Skin of body (tissue), 2 donors: ENCODE measurements around the gene HMGXB3. TPM values are rescaled to one million over a fixed set of nuclear protein-coding genes. Genes with fewer than 3 reads are reported as not detected.
A peak's percentile ranks its signal among the peaks of the same experiment; 100 is the strongest.

ENCODE experiments used
- DNase-seq: peaks from one replicate; lab custom pipeline; 2025; lab: John Stamatoyannopoulos, UW
- total RNA-seq: library from RNA; depleted of rRNA; stranded (reverse); fragments of >200 nt; gene quantifications from one replicate; pipeline ENCODE4 v1.2.3, GENCODE V29; 2014

The HMGXB3 gene, protein sequence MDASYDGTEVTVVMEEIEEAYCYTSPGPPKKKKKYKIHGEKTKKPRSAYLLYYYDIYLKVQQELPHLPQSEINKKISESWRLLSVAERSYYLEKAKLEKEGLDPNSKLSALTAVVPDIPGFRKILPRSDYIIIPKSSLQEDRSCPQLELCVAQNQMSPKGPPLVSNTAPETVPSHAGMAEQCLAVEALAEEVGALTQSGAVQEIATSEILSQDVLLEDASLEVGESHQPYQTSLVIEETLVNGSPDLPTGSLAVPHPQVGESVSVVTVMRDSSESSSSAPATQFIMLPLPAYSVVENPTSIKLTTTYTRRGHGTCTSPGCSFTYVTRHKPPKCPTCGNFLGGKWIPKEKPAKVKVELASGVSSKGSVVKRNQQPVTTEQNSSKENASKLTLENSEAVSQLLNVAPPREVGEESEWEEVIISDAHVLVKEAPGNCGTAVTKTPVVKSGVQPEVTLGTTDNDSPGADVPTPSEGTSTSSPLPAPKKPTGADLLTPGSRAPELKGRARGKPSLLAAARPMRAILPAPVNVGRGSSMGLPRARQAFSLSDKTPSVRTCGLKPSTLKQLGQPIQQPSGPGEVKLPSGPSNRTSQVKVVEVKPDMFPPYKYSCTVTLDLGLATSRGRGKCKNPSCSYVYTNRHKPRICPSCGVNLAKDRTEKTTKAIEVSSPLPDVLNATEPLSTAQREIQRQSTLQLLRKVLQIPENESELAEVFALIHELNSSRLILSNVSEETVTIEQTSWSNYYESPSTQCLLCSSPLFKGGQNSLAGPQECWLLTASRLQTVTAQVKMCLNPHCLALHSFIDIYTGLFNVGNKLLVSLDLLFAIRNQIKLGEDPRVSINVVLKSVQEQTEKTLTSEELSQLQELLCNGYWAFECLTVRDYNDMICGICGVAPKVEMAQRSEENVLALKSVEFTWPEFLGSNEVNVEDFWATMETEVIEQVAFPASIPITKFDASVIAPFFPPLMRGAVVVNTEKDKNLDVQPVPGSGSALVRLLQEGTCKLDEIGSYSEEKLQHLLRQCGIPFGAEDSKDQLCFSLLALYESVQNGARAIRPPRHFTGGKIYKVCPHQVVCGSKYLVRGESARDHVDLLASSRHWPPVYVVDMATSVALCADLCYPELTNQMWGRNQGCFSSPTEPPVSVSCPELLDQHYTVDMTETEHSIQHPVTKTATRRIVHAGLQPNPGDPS (N-terminal part only)
- 26.9 TPM for total RNA-seq

GRCh38 chr5:150000256-150000989, at the start of gene HMGXB3, which contains the start of gene TIGD6:
Gene HMGXB3 (plus strand): TSS chr5:150000739. CDS start chr5:150004853, 4,114 bp downstream.
Gene TIGD6 (minus strand): TSS chr5:150000654. CDS start chr5:149996348, 4,306 bp downstream.
- DNase-seq = peak; percentile 94

- no peak for DNase-seq
These were observed 49.3 kb upstream of the HMGXB3 start for GRCh38 chr5:149951138-149951749.

DNA sequence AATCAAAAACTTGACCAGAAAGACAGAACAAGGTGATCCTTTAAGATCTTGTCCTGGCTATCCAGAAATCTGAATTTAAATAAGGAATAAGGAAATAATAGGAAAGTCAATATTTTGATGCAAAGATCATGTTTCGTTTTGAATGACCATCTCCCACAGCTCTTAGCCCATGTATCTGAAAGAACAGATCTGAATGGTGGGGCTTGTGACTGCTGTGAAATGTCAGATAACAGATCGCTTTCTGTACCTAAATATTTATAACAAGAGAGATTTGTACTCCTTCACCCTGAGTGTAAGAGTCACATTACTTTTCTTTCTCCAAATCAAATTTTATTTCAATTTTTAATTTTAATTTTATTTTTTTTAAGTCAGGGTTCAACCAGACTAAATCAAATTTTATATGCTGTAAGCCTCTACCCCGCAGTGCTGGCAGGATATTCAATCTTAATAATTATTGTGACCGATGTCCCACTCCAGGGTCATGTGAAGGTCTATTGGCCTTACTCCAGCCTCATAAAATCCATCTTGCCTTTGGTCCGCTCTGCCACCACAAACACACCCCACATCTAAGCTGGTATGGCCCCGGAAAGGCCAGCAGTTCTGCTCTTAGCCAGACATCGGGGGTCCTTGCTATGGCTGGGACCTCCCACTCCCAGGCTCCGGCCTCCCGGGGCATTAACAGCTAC, 47.0 kb upstream of the HMGXB3 start:
- no peak for DNase-seq

DNA sequence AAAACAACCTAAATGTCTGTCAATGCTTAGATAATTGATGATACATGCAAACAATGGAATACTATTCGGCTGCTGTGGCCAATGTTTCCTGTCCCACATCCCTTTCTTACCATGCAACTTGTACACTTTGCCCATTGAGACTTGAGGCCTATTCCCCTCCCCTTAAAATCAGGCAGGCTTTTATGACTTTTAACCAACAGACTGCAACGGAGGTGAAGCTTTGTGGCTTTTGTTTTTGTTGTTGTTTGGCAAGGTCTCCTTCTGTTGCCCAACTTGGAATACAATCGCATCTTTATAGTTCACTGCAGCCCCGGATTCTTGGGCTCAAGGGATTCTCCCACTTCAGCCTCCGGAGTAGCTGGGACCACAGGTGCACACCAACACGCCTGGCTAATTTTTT, 45.7 kb upstream of the HMGXB3 start:
- no peak for DNase-seq

GRCh38 chr5:149956685-149957084, 43.9 kb upstream of the HMGXB3 start:
- DNase-seq = no peak

DNA sequence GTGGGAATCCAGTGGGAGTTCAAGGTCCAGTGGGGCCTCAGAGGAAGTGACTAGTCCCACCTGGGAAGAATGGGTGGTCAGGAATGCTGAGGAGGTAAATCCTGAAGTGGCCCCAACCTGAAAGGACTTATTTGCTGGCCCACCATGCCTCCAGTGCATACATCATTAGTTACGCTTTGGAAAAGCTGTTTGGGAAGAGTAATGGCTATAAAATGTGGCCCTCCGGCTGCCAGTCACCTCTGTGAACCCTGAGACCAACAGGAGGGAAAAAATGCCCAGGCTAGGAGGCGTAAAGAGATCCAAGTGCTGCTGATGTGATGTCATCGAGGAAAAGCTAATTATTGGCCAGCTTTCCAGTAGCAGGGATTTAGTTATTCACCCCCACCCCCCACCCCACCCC, 42.7 kb upstream of the HMGXB3 start:
- DNase-seq = no peak

DNA sequence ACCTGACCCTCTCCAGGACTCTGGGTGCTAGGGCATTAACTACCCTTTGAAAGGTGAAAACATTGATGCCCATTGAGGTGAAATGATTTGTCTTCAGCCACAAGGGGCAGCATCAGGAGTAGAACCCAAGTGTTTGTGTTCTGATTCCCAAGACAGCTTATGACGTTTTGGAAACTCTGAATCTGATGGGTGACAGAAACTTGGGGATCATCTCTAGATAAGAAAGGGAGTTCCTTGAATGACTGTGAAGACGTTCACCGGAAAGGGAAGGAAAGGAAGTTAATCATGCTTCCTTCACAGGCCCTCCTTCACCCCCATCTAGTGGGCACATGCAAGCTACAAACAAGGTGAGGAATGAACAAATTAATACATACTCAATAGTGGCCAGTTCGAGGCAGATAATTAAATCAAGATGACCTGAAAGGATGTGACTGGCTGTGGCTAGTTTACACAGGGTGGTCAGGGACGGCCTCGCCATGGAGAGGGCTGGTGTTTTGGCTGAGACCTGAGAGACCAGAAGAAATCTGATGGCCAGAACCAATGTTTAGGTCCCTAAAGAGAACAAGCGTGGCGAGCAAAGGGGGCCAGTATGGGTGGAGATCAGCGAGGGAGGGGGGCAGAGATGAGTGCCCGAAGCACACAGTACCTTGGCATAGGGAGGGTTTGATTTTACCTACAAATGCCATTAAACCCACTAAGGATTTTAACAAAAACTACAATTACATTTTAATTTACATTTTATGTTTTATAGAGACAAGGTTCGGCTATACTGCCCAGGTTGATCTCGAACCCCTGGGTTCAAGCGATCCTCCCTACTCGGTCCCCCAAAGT, 40.9 kb upstream of the HMGXB3 start:
- peak; percentile 14 for DNase-seq

DNA sequence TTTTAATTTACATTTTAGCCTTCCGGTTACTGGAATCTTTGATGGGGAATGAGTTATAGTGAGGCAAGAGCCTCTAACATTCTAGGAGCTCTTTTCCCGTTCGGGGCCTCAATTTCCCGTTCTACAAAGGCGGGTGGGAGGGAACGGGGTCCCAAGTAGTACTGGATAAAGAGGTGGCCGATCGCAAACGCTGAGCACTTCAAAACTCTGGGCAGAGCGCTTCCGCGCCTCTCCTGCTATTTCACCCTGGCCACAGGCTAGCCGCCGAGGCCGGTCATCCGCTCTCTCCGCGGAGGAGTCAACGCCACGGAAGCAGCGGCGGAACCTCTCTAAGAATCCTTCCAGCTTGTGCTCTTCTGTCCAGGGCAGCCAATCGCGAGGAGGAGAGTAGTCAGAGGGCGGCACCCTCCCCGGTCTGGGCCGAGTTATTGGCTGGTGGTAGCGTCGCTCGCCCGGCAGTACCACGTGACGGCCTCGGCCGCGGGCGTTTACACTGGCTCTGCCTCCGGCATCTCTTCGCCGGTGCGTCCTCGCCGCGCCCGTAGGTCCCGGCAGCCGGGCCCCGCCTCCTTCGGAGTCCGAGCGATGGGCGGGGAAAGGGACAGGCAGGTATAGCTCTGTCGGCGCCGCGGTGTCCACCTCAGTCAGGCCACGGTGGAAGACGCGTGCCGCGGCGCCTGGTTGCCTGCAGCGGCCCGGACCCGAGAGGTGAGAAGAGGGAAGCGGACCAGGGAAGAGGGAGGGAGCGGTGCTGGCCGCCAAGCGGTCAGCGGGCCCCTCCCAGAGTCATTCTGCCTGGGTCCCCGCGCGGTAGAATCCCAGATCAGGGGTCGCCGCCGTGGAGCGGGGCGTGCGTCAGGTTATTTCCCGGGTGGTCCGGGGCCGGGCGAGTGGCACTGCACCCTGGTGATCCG, 40.0 kb upstream of the HMGXB3 start, which contains the start of gene SLC26A2:
TSS of gene SLC26A2 (plus strand) at position 487 of the 914 bp plus-strand sequence. CDS start 16,895 bp downstream, outside the sequence.
- peak; percentile 96 for DNase-seq

- DNase-seq = no peak
These were observed 39.3 kb upstream of the HMGXB3 start for GRCh38 chr5:149961186-149961685.

DNA sequence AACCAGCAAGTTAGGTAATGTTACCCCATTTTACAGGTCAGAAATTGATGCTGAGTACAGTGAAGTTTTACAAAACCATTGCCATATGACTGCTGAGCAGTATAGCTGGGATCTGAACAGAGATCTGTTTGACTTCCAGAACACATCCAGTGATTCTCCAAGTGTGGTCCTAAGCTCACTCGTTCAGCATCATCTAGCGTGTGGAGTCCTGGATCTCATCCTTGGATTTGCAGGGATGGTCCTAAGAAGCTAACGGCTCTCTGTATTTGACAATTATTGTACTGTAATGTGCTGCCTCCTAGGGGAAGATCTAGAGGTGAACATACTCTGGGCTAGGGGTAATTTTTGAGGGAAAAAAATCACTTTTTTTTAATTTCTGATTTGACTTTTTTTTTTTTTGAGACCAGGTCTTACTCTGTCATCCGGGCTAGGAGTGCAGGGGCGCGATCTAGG, 38.6 kb upstream of the HMGXB3 start:
- no peak for DNase-seq

DNA sequence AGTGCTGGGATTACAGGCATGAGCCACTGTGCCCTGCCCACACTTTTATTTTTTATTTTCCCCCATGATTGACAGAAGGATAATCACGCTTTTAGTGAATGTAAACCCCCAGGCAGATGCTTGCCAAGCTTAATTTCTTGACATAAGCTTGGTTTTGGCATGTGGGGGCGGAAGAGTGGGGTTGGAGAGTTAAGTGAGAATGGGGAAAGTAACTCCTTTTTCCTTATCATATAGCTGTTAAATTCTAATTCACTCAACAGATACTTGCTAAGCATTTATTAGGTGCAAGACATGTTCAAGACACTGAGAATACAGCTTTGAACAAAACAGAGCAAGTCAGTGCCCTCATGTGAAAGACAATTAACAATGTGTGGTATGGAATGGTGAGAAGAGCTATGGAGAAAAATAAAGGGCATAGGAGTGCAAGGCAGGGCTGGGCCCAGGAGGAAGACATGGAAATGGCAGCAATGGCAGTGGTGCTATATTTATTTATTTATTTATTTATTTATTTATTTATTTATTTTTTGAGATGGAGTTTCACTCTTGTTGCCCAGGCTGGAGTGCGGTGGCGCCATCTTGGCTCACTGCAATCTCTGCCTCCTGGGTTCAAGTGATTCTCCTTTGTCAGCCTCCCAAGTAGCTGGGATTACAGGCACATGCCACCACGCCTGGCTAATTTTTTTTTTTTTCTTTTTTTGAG, 37.8 kb upstream of the HMGXB3 start:
- DNase-seq = no peak

GRCh38 chr5:149963729-149964128, 36.8 kb upstream of the HMGXB3 start:
- no peak for DNase-seq

DNA sequence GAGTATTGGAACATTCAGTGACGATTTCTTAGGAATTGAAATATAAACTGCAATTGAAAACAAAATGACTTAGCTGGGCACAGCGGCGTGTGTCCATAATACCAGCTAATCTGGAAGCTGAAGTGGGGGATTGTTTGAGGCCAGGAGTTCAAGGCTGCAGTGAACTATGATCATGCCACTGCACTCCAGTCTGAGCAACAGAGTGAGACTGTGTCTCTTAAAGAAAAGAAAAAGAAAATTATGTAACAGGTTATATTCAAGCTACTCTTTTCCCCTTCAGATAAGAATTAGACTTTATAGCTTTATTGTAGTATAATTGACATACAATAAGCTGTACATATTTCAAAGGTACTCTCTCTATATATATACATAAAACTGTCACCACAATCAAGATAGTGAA, 33.6 kb upstream of the HMGXB3 start:
- no peak for DNase-seq

DNA sequence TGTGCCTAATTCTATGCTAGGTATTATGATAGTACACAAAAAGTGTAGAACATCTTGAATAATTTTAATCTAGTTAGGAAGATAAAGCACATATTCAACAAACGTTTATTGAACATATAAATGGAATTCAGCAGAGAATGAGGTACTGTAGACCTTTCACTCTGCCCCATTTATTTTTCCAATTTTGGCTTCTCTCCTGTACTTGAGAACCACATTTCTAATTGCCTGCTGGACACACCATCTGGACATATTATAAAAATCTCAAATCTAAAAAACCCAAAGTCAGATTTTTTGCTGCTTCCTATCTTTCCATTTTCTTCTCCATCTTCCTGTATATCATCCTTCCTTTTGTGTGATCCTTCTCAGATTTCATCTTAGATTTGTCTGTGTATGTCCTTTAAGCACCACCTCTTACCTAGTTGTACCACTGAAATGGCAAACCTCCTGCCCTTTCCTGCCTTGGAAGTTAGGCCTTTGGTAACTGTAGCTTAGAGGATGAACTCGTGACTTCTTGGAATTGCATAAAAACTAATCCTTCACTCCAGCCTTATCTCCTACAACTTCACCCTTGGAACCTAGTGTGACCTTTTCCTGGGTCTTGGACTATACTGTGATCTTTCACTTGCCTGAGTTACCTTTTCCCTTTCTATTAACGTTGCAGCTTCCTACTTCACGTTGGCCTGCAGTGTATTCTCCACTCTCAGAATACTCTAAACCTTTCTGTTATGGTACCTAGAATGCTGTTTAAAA, 31.2 kb upstream of the HMGXB3 start:
- DNase-seq = no peak

- DNase-seq = no peak
These were observed 25.1 kb upstream of the HMGXB3 start for GRCh38 chr5:149975409-149975808.

DNA sequence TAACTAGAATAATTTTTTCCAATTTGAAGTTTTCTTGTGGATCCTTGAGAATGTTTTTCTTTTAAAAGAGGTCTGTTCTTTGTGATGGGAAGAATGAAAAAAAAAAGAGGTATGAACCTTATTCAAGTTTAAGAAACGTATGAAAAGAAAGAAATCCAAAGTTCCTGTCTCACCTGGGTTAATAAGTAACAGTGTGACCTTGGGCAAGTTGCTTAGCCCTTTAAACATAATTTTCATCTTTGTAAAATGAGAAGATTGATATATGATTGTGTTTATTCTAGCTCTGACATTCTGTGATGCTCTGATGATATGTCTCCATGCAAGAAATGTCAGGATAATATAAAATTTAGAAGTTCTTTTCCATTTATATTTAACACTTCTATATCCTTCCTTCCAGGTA, 20.6 kb upstream of the HMGXB3 start:
- no peak for DNase-seq
